Upper lobe of left lung (tissue), 4 donors: ENCODE measurements around the gene KCNMB1.

Experiments used
- CTCF ChIP-seq, 6 experiments: fragments of 450-650 bp in 4 of 6; fragments of 200-600 bp in 2 of 6; sonication (generic) in 2 of 6; IDR thresholded peaks; one replicate each; pipeline ENCODE4 v1.5.1; 2016 to 2019; ENCODE audit warnings: antibody characterized with exemption in 6 of 6
- POLR2AphosphoS5 ChIP-seq, 2 donors: sonication (generic); formaldehyde crosslinking; IDR thresholded peaks; one replicate each; pipeline ENCODE4 v1.5.1; 2017; ENCODE audit warnings: antibody characterized with exemption in 2 of 2

- no peak for TF ChIP-seq CTCF (IDR thresholded peaks at IDR 0.05)
- TF ChIP-seq POLR2AphosphoS5 (IDR thresholded peaks at IDR 0.05), result no peak
Observed at GRCh38 chr5:170404398-170404797, 15.2 kb upstream of the KCNMB1 start.
